Activated T-helper 2 cell treated with anti-CD3 and anti-CD28 coated beads, Interferon-gamma antibody, Interleukin-2, Interleukin-4, amounts not matched to agents 10 μg/mL and 5 μg/mL and 100 μg/mL, durations not matched to agents 14 hours and 24 hours and 36 hours (primary cell): ENCODE measurements around the gene CD209. TPM values are rescaled to one million over a fixed set of nuclear protein-coding genes. Genes with fewer than 3 reads are reported as not detected.
"Not testable (repeated sequence)": the region's sequence is repeated elsewhere in the genome, so short reads cannot be mapped to it uniquely, and the experiment has no call there.

ENCODE experiments used
- DNase-seq: peaks from one replicate; pipeline ENCODE4 v3.0.0; 2021; ENCODE audit warnings: low spot score
- H3K27ac Mint-ChIP-seq: one replicate; pipeline ENCODE4 v1.8.0; 2021; ENCODE audit warnings: mixed read lengths
- H3K27me3 Mint-ChIP-seq: one replicate; pipeline ENCODE4 v1.8.0; 2021; ENCODE audit warnings: low read depth, mixed read lengths
- H3K36me3 Mint-ChIP-seq: one replicate; pipeline ENCODE4 v1.8.0; 2021; ENCODE audit warnings: low read depth, mixed read lengths
- H3K4me1 Mint-ChIP-seq: one replicate; pipeline ENCODE4 v1.8.0; 2021; ENCODE audit warnings: low read depth, mixed read lengths
- H3K4me3 Mint-ChIP-seq: one replicate; pipeline ENCODE4 v1.8.0; 2021; ENCODE audit warnings: low read depth, mild to moderate bottlenecking, moderate library complexity, mixed read lengths
- H3K9me3 Mint-ChIP-seq: one replicate; pipeline ENCODE4 v1.8.0; 2021; ENCODE audit warnings: mixed read lengths
- intact Hi-C: fragments of 100-400 bp; cut with micrococcal nuclease; formaldehyde crosslinking; loops from one replicate; pipeline ENCODE4 v1.15.1; 2023
- total RNA-seq: library from RNA; stranded (reverse); gene quantifications from 2 replicates; pipeline ENCODE4 v1.2.3, GENCODE V29; 2022

The CD209 gene
- total RNA-seq, 1 donor from 2014 or later: not detected

DNA sequence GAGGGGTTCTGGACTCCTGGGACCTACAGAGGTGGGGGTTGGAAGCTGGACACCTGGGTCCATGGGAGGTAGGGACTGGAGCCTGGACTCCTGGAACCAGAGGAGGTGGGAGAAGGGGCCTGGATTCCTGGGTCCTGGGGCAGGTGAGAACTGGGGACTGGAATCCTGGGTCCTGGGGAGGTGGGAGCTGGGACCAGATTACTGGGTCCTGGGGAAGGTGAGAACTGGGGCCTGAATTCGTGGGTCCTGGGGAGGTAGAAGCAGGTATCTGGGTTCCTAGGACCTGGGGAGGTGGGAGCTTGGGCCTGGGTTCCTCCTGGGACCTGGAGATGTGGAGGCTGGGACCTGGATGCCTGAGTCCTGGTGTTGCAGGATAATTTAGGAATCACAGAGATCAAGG is 16.4 kb upstream of the CD209 start:
- Mint-ChIP-seq H3K27ac (no peak overlapping the region), H3K36me3 (peaks cover 11% of the 10 kb centered on the region), H3K27me3 (peaks cover 13% of the 10 kb centered on the region), H3K9me3 (peaks cover 18% of the 10 kb centered on the region), H3K4me1 (no peaks in the 10 kb centered on the region), H3K4me3 (no peak overlapping the region)
- intact Hi-C loops: no loop called here
- no peak for DNase-seq

DNA sequence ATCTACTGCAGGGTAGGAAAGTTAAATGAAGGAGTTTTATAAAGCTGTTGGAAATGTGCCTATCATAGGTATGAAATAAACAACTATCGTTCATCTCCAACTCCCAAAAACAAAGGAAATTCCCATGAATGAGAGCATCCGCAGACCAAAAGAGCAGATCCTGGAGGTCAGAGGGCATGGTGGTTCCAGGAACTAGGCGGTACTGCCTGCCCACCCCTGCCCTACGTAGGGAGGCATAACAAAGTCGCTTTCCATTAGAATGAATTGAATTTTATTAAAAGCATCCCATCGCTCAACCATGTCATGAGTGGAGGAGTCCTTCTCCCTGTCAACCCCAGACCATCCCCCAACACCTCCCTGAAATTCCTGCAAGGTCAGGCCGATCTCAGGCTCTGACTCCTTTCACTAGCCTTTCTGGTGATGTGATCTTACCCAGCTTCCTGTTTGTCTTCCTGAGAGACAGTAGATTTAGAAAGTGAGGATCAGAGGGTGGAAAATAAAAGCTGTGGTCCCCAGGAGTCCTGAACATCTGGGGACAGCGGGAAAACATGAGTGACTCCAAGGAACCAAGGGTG is 15.5 kb upstream of the CD209 start, which contains the start of gene CLEC4M:
TSS of gene CLEC4M (plus strand) at position 525 of the 575 bp plus-strand sequence. CDS start at position 549, 24 bp downstream.
- intact Hi-C loops: no loop called here
- Mint-ChIP-seq H3K4me3 (no peak within 1 kb of the TSS), H3K9me3 (peaks cover 27% of the 10 kb centered on the region), H3K27me3 (peaks cover 7% of the 10 kb centered on the region), H3K27ac (no peak within 1 kb of the TSS), H3K36me3 (peaks cover 13% of the 10 kb centered on the region), H3K4me1 (no peaks in the 10 kb centered on the region)
- DNase-seq: no peak

DNA sequence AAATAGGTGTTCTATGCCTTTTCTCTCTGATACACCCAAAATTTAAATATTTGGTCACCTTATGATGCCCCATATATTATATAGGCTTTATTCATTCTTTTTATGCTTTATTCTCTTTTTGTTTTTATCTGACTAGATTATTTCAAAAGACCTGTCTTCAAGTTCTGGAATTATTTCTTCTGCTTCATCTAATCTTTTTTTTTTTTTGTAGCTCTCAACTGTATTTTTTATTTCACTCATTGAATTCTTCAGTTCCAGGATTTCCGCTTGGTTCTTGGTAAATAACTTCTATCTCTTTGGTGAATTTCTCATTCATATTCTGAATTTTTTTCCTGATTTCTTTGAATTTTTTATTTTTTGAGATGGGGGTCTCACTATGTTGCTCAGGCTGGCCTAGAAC is 11.8 kb upstream of the CD209 start:
- intact Hi-C loops: no loop called here
- no peak overlapping the region for H3K27ac Mint-ChIP-seq
- H3K4me3 Mint-ChIP-seq: no peak overlapping the region
- H3K9me3 Mint-ChIP-seq: peaks cover 53% of the 10 kb centered on the region
- H3K4me1 Mint-ChIP-seq: no peaks in the 10 kb centered on the region
- H3K27me3 Mint-ChIP-seq: peaks cover 4% of the 10 kb centered on the region
- H3K36me3 Mint-ChIP-seq: peaks cover 16% of the 10 kb centered on the region
- no peak for DNase-seq

DNA sequence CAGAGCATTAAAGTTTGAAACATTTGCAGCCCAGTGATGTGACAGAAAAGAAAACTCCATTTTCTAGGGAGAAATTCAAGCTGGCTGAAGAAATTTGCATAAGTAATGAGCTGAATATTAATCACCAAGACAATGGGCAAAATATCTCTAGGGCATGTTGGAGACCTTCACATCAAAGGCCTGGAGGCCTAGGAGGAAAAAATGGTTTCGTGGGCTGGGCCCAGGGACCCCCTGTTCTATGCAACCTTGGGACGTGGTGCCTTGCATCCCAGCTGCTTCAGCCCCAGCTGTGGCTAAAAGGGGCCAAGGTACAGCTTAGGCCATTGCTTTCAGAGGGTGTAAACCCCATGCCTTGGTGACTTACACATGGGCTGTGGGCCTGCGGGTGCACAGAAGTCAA is 10.0 kb upstream of the CD209 start:
- peaks cover 58% of the 10 kb centered on the region for H3K9me3 Mint-ChIP-seq
- intact Hi-C loops: no loop called here
- H3K4me1 Mint-ChIP-seq: no peaks in the 10 kb centered on the region
- peaks cover 16% of the 10 kb centered on the region for H3K36me3 Mint-ChIP-seq
- no peak overlapping the region for H3K4me3 Mint-ChIP-seq
- peaks cover 3% of the 10 kb centered on the region for H3K27me3 Mint-ChIP-seq
- no peak overlapping the region for H3K27ac Mint-ChIP-seq
- no peak for DNase-seq

DNA sequence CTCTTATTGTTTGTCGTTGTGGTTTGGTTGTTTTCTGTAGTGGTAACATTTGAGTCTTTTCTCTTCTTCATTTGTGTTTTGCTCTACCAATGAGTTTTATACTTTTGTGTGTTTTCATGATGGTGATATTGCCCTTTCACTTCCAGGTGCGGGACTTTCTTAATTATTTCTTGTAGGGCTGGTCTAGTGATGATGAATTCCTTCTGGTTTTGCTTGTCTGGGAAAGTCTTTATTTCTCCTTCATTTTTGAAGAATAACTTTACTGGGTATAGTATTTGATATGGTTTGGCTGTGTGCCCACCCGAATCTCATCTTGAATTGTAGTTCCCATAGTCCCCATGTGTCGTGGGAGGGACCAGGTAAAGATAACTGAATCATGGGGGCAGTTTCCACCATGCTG is 8.9 kb upstream of the CD209 start:
- Mint-ChIP-seq H3K36me3 (peaks cover 16% of the 10 kb centered on the region), H3K4me3 (no peak overlapping the region), H3K9me3 (peaks cover 63% of the 10 kb centered on the region), H3K27me3 (peaks cover 3% of the 10 kb centered on the region), H3K4me1 (peaks cover 1% of the 10 kb centered on the region), H3K27ac (no peak overlapping the region)
- intact Hi-C loops: no loop called here
- no peak for DNase-seq

DNA sequence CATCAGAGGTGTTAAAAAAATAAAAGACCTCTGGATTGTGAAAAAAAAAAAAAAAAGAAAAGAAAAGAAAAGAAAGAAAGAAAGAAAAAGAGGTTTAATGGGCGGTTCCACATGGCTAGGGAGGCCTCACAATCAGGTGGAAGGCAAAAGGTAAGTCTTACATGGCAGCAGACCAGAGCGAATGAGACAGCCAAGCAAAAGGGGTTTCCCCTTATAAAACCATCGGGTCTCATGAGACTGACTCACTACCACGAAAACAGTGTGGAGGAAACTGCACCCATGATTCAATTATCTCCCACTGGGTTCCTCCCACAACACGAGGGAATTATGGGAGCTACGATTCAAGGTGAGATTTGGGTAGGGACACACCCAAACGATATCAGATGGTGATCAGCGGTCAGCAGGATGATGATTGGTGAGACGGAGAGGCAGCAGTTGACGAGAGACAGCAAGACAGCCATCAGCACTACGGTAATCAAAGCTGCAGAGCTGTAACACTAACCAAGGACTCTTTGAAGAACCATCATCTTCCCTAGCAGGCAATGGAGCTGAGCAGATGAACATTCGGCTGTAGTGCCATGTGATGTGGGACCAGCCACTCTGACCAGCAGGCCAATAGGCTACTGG is 3.9 kb upstream of the CD209 start:
- no peak overlapping the region for H3K4me3 Mint-ChIP-seq
- intact Hi-C loops: loop anchor here (1.0 kb wide), 1 partner anchor 21 kb away; no protein-coding TSS in a partner anchor
- no peak for DNase-seq
- peaks cover 34% of the 10 kb centered on the region for H3K9me3 Mint-ChIP-seq
- H3K27me3 Mint-ChIP-seq: peaks cover 5% of the 10 kb centered on the region
- H3K27ac Mint-ChIP-seq: no peak overlapping the region
- no peaks in the 10 kb centered on the region for H3K36me3 Mint-ChIP-seq
- H3K4me1 Mint-ChIP-seq: peaks cover 8% of the 10 kb centered on the region

DNA sequence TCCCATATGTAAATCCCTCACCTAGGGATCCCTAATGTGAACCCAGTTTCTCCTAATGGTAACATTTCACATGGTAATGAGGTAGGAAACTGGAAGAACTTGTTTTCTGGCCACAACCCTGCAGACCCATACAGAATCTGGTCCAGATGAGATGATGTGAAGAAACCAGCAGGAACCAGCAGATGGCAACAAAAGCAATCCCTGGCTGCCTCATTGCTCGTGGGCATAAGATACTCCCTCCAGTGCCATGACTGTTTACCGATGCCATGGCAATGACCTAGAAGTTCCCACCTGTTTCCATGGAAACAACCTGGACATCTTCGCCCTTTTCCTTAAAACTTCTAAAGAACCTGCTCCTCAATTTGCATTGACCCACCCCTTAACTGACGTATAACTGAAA is 1.4 kb upstream of the CD209 start:
- peaks cover 7% of the 10 kb centered on the region for H3K27me3 Mint-ChIP-seq
- H3K4me1 Mint-ChIP-seq: peaks cover 8% of the 10 kb centered on the region
- intact Hi-C loops: no loop called here
- peaks cover 21% of the 10 kb centered on the region for H3K9me3 Mint-ChIP-seq
- H3K27ac Mint-ChIP-seq: no peak overlapping the region
- DNase-seq: no peak
- no peak overlapping the region for H3K4me3 Mint-ChIP-seq
- H3K36me3 Mint-ChIP-seq: no peaks in the 10 kb centered on the region

DNA sequence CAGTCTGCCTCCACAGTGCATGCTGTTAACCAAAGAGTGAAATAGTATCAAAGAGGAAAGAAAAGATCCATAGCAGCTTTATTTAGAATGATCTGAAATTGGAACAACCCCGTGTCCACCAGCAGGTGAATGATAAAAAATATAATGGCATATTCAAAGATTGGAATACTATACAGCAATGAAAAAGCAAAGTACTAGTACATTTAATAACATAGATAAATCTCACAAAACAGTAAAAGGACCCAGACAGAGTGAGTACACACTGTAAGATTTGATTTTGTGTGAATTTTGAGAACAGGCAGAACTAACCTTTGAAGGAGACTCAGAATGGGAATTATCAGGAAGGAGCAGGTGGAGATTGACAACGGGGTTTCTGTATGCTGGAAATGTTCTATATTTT is 837 bp upstream of the CD209 start:
- Mint-ChIP-seq H3K27me3 (peaks cover 6% of the 10 kb centered on the region), H3K27ac (no peak overlapping the region), H3K36me3 (no peaks in the 10 kb centered on the region), H3K4me1 (peaks cover 8% of the 10 kb centered on the region), H3K9me3 (peaks cover 19% of the 10 kb centered on the region), H3K4me3 (no peak overlapping the region)
- intact Hi-C loops: no loop called here
- DNase-seq: no peak

DNA sequence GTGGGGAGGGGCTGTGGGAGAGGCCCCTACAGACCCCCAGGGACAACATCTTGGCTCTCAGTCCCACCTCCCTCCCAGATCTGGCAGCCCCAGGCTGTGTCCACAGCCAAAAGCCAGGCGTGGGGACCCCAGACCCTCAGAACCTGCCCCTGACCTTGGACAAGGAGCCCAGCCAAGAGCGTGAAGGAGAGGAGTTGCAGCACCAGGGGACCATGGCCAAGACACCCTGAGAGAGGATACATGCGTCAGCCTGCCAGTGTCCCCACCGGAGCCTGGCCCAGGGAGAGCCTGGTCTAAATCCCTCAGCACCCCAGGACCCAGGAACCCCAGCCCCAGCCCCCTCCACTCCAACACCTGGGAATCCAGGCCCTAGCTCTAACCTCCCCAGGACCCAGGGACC is 1.0 kb downstream of the CD209 start:
- H3K9me3 Mint-ChIP-seq: peaks cover 11% of the 10 kb centered on the region
- H3K4me1 Mint-ChIP-seq, intact Hi-C loops, H3K27me3 Mint-ChIP-seq, H3K4me3 Mint-ChIP-seq, H3K27ac Mint-ChIP-seq, H3K36me3 Mint-ChIP-seq, DNase-seq: not testable (repeated sequence)

DNA sequence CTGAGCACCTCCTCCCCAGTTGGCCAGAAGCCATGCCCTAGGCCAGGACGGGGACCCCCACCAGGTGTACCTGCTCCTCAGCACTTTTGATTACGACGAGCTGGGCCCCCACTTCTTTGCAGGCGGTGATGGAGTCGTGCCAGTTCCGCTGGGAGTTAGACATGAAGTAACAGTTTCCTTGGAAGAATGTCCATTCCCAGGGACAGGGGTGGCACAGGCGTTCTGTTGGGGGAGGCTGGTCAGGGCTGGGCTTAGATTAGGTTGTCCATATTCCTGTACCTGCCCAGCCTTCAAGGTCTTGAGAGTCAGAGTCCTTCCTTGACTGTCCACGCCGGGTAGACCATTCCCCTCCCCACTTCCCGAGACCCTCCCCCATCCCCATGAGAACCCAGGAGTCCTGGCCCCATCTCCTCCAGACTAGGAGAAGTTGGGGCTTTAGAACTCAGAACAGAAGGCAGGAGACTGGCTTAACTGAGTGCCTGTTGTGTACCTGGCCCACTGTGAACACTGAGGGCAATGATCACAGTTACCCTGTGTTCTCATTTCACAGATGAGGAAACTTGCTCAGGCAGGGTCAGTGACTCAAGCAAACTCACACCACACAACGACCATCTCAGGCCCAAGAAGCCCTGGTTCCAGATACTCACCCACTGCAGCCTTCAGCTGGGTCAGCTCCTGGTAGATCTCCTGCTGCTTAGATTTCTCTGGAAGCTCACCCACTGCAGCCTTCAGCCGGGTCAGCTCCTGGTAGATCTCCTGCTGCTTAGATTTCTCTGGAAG is 2.3 kb downstream of the CD209 start:
- Mint-ChIP-seq H3K4me3 (no peak overlapping the region), H3K36me3 (no peaks in the 10 kb centered on the region), H3K4me1 (no peaks in the 10 kb centered on the region), H3K27me3 (peaks cover 7% of the 10 kb centered on the region), H3K9me3 (peaks cover 6% of the 10 kb centered on the region), H3K27ac (no peak overlapping the region)
- DNase-seq: no peak
- intact Hi-C loops: no loop called here

DNA sequence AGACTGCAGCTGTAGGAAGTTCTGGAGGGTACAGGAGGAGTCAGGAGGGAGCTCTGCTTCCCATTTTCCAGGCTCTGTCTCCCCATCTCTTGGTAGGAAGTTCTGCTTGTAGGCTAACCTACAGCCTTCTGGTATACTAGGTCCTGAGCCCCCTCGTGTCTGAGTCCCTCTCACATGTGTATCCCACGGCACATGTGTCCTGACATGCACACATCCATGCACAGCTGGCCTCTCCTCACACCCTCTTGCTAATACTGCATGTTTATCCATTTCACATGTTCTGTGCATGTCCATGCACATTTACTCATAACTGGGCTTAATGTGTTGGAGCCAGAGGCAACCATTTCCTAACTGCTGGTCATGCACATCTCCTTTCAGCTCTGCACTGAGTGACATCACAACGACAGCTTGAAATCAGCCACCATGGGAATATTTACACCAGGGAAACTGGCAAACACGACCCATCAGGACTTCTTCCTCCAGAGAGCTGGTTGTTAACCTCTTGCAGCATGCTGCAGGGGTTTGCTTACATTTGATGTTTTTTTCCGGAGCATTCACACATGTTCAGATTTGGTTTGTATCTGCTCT is 3.0 kb downstream of the CD209 start:
- intact Hi-C loops: no loop called here
- H3K27me3 Mint-ChIP-seq: peaks cover 7% of the 10 kb centered on the region
- H3K9me3 Mint-ChIP-seq: peaks cover 5% of the 10 kb centered on the region
- H3K4me3 Mint-ChIP-seq: no peak overlapping the region
- DNase-seq: no peak
- no peak overlapping the region for H3K27ac Mint-ChIP-seq
- H3K36me3 Mint-ChIP-seq: no peaks in the 10 kb centered on the region
- no peaks in the 10 kb centered on the region for H3K4me1 Mint-ChIP-seq

DNA sequence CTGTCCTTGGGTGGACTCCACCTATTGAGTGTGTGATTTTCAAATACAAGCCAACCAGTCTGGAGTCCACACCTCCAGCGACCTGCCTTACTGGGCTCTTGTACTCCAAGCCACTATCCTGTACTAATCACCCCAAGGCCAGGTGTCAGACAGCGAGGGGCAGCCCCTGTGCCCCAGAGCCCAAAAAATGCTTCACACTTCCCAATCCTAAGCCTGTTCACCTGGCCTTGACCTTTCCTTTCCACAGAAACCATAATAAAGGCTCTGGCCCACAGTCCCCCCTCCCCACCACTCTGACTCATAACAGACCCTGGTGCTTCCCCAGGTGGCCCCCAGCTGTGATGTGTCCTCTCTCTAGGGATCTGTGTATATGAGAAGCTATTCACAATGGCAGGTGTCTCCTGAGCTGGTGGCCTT is 3.9 kb downstream of the CD209 start:
- H3K27me3 Mint-ChIP-seq: peaks cover 7% of the 10 kb centered on the region

DNA sequence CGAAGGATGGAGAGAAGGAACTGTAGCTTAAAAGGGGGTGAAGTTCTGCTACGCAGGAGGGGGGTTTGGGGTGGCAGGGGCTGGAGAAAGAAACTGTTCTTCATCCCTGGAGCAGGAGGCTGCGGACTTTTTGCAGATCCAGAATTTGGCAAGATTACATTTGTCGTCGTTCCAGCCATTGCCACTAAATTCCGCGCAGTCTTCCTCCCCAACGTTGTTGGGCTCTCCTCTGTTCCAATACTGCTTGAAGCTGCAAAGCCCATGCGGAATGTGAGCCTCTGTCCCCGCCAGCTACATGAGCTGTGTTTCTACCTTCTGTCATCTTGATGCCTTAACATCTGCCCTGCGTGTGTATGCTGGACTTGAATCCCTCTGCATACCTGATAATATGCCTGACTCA is 4.3 kb downstream of the CD209 start:
- H3K36me3 Mint-ChIP-seq: no peaks in the 10 kb centered on the region
- intact Hi-C loops: no loop called here
- no peak overlapping the region for H3K4me3 Mint-ChIP-seq
- no peak for DNase-seq
- H3K9me3 Mint-ChIP-seq: peaks cover 2% of the 10 kb centered on the region
- H3K27me3 Mint-ChIP-seq: peaks cover 7% of the 10 kb centered on the region
- no peak overlapping the region for H3K27ac Mint-ChIP-seq
- H3K4me1 Mint-ChIP-seq: no peaks in the 10 kb centered on the region

More for the DNA sequence above, 3.9 kb downstream of the CD209 start:
- Mint-ChIP-seq H3K4me1 (no peaks in the 10 kb centered on the region), H3K27ac (no peak overlapping the region), H3K4me3 (no peak overlapping the region), H3K36me3 (no peaks in the 10 kb centered on the region), H3K9me3 (peaks cover 5% of the 10 kb centered on the region)
- intact Hi-C loops: no loop called here
- no peak for DNase-seq
